ENCODE results near the gene TREM1. TPM values are rescaled to one million over a fixed set of nuclear protein-coding genes. Genes with fewer than 3 reads are reported as not detected.

TREM1 gene
- total and polyA plus RNA-seq, 4 donors = 0.09 to 1.3 (median 0.38) TPM

GRCh38 chr6:41294214-41294872 is 7.9 kb upstream of the TREM1 start:
- Histone ChIP-seq H3K36me3 (ENCODE audit: control insufficient read depth in 4 of 4, insufficient read depth in 3 of 4, low read depth in 1 of 4, low read length in 3 of 4) (no peaks in the 10 kb centered on the region), H3K27ac (ENCODE audit: low read depth in 1 of 2, low read length in 2 of 2) (no peak overlapping the region), H3K9ac (ENCODE audit: low read depth in 1 of 2, low read length in 2 of 2) (no peak overlapping the region), H3K9me3 (ENCODE audit: control insufficient read depth in 4 of 4, low read length in 3 of 4) (no peaks in the 10 kb centered on the region), H3K4me1 (ENCODE audit: control insufficient read depth in 4 of 4, insufficient read depth in 4 of 4, low read length in 3 of 4) (no peaks in the 10 kb centered on the region), H3K4me3 (ENCODE audit: low read depth in 1 of 3, low read length in 3 of 3) (no peak overlapping the region), H3K27me3 (ENCODE audit: control insufficient read depth in 4 of 4, insufficient read depth in 4 of 4, low read length in 3 of 4) (peaks cover 0 to 2% (median 0%) of the 10 kb centered on the region in 4 donors)
- 92% methylated on average over 3 of the region's 3 CpGs for WGBS
- TF ChIP-seq YY1 (IDR thresholded peaks at IDR 0.05) (no peak), EGR1 (IDR thresholded peaks at IDR 0.05; ENCODE audit: low read depth in 2 of 2) (no peak), ATF3 (IDR thresholded peaks at IDR 0.05) (no peak), CTCF (IDR thresholded peaks at IDR 0.05; ENCODE audit: low read depth, low read length, missing input control) (no peak), REST (IDR thresholded peaks at IDR 0.05) (no peak)
- DNase-seq (ENCODE audit: low spot score) = peak; percentile 32

GRCh38 chr6:41291717-41292116 is 5.2 kb upstream of the TREM1 start:
- 63% methylated on average over 1 of the region's 1 CpG for WGBS
- no peak for TF ChIP-seq MAX (IDR thresholded peaks at IDR 0.05)
- TF ChIP-seq CTCF (IDR thresholded peaks at IDR 0.05; ENCODE audit: low read depth, low read length, missing input control) = no peak
- TF ChIP-seq REST (IDR thresholded peaks at IDR 0.05) = no peak
- no peak for TF ChIP-seq HNF4G (IDR thresholded peaks at IDR 0.05)
- TF ChIP-seq TAF1 (conservative IDR thresholded peaks at IDR 0.05) = no peak
- TF ChIP-seq RAD21 (IDR thresholded peaks at IDR 0.05) = no peak
- no peak for TF ChIP-seq FOXA1 (IDR thresholded peaks at IDR 0.05)
- no peak for TF ChIP-seq HNF4A (conservative IDR thresholded peaks at IDR 0.05)
- Histone ChIP-seq H3K27me3 (ENCODE audit: control insufficient read depth in 4 of 4, insufficient read depth in 4 of 4, low read length in 3 of 4) (peaks cover 0 to 2% (median under 1%) of the 10 kb centered on the region in 4 donors), H3K4me3 (ENCODE audit: low read depth in 1 of 3, low read length in 3 of 3) (no peak overlapping the region), H3K9me3 (ENCODE audit: control insufficient read depth in 4 of 4, low read length in 3 of 4) (no peaks in the 10 kb centered on the region), H3K9ac (ENCODE audit: low read depth in 1 of 2, low read length in 2 of 2) (no peak overlapping the region), H3K4me1 (ENCODE audit: control insufficient read depth in 4 of 4, insufficient read depth in 4 of 4, low read length in 3 of 4) (no peaks in the 10 kb centered on the region), H3K27ac (ENCODE audit: low read depth in 1 of 2, low read length in 2 of 2) (no peak overlapping the region), H3K36me3 (ENCODE audit: control insufficient read depth in 4 of 4, insufficient read depth in 3 of 4, low read depth in 1 of 4, low read length in 3 of 4) (no peaks in the 10 kb centered on the region)
- no peak for DNase-seq (ENCODE audit: low spot score)

All from liver (tissue), 9 donors.